LoVo (cell line): ENCODE measurements around the gene ZNF341.

Experiments
- DNase-seq: peaks from one replicate; pipeline ENCODE4 v3.0.0-alpha.2; 2016; ENCODE audit warnings: low spot score

ZNF341 gene

GRCh38 chr20:33702861-33703260 lies 28.9 kb upstream of the ZNF341 start:
- DNase-seq = no peak

DNA sequence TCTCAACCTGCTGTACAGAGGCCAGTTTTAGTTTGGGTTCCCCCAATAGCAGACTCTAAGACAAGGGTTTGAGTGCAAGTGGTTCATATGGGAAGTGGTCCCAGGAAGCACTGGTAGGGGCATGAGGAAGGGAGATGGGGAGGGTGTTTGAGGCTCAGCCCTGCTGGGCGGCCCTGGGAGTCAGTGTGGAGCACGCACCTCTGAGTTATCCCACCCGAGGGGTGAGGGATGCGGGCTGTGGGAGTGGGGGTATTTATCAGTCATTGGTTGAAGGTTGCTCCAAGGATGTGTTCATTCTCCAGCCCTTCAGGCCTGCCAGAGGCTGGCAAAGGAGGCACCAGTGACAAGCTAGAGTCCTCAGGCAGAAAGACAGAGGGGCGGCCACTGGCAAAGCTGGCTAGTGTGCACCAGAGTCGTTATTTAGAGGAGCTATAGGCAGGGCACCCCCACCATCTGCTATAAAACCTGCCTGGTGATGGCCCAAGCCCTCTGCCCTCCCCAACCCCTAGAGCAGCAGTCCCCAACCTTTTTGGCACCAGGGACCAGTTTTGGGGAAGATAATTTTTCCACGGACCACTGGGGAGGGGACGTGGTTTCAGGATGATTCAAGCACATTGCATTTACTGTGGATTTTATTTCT lies 28.2 kb upstream of the ZNF341 start:
- DNase-seq = no peak

DNA sequence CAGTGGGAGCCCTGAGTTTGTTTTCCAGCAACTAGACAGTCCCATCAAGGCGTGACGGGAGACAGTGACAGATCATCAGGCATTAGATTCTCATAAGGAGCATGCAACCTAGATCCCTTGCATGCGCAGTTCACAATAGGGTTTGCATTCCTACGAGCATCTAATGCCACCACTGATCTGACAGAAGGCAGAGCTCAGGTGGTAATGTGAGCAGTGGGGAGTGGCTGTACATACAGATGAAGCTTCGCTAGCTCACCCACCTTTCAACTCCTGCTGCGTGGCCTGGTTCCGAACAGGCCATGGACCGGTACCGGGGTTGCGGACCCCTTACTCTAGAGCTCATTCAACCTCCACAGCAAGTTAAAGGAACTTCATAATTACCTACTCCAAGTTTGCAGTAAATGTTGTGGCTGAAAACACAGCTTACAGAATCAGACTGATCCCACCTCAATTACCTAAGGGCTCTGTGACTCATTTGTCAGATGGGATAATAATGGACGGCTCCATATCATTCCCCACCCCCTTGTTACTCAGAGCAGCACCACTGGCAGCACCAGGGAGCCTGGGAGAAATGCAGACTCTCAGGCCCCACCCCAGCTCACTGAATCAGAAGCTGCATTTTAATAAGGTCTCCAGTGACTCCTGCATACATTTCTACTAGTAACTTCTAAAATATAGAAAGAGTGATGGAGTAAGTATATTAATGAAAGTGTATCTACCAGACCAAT lies 27.4 kb upstream of the ZNF341 start:
- DNase-seq = no peak

DNA sequence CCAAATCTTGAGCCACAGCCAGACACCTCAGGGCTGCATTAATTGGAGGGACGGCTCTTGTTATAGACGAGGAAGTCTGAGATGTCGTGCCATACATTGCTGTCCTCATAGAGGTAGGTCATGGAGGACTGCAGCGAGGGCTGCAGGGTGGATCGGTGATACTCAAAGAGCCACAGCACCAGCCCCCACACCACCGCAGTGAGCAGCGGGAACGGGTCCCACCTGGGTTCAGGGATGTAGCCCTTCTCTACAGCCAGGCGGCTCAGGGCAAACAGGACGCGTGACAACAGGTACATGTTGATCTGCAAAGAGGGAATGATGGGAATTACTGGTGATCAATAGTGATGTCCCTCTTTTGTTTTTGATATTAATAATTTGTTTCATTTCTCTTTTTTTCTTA lies 24.1 kb upstream of the ZNF341 start:
- no peak for DNase-seq

GRCh38 chr20:33709398-33709797 lies 22.4 kb upstream of the ZNF341 start:
- DNase-seq = no peak

DNA sequence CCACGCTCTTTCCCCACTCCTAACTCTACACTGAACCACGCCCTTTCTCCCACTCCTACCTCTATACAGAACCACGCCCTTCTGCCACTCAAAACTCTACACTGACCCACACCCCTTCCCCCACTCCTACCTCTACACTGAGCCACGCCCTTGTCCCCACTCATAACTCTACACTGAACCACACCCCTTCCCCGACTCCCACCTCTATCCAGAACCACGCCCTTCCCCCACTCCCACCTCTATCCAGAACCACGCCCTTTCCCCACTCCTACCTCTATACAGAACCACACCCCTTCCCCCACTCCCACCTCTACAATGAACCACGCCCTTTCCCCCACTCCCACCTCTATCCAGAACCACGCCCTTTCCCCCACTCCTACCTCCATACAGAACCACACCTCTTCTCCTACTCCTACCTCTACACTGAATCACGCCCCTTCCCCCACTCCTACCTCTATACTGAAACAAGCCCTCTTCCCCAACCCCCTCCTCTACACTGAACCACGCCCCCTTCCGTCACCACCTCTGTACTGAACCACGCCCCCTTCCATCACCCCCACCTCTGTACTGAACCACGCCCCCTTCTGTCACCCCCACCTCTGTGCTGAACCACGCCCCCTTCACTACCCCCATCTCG lies 21.8 kb upstream of the ZNF341 start:
- DNase-seq = no peak

DNA sequence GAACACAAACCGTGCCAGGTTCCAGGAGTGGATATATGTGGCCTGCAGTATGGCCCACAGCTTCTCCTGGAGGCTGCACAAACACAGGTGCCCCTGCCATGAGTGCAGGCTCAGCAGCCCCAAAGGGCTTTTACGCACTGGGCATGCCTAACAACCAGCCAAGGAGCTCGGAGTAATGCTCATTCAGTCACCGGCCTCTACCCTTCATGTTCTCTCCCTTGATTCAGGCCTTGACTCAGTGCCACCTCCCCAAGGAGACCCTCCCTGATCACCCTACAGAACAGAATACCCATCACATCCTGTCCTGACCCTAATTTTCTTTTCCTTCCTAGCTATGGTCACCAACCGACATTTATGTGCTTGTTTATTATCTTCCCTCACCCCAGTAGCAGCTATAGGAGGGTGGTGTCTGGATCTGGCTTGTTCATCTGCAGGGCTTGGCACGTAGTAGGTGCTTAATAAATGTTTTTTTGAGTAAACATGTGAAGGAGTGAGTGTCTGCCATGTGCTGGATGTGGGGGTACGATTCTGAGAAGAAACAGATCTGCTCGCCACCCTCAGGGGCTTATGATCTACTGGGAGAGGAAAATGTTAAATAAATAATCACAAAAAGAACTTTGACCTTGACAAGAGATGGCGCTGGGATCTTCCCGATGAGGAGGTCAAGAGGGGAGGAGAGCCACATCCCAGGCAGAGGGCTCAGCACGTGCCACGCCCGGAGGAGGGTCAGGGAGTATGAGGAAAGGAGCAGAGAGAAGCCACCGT lies 20.9 kb upstream of the ZNF341 start:
- no peak for DNase-seq

GRCh38 chr20:33711446-33711738 lies 20.4 kb upstream of the ZNF341 start:
- DNase-seq = no peak

GRCh38 chr20:33713865-33714367 lies 17.9 kb upstream of the ZNF341 start:
- no peak for DNase-seq

GRCh38 chr20:33716498-33716897 lies 15.3 kb upstream of the ZNF341 start:
- no peak for DNase-seq

DNA sequence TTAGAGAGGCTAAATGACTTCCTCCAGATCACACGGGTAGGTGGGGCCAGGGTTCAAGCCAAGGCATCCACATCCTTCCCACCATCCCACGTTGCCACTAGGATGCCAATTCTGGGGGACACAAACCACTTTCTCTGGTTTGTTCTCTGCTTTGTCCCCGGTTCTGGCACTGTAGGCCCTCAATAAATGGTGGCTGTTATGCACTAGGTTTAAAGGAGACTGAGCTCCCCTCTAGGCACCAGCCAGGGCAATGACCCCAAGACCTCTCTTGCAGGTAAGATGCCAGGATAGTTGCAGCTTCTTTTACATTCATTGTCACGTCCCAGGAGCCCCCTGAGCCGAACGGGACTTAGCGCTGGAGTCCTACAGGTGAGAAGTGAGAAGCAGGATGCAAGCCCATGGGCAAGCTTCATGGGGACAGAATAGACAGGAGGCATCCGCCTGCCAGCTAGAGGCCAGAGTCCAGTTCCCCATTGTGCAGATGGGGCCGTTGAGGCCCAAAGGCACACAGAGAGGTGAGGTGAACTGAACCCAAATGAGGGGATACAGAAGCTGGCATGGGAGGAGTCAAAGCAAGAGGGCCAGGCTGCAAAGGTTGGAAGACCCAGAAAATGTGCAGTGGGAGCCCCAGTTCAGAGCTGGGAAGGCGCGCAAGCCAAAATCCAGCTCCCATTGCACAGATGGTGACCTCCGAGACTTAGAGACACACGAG lies 12.4 kb upstream of the ZNF341 start:
- DNase-seq = no peak

DNA sequence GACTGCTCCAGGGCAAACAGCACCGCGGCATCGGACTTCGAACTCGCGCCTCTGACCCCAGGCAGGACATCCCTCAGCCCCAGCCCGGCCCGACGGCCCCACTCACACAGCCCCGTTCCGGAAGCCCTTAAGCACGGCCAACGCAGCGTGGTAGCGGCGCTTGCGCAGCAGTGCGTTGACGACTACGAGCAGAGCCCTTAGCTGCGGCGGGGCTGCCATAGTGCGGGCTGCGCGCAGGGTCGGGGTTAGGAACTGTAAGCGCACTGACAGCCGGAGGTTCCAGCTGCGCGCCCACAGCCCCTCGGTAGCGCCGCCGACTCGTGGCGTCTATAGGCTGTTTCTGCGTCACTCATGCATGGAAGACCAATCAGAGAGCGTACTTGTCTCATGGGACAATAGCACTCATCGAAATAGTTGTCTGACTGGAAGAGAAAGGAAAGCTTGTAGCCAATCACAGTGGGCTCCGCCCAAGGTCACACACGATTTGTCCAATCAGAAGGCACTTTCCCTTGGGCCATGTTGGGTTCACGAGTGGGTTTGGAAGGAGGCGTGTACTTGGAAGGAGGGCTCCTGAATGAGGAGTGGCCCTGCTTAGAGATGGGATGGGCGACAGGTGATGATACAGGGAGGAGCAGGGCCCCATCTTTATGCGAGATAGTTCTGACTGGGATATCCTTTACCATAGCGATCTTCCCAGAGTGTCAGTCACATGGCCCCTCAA lies 11.6 kb upstream of the ZNF341 start, which contains the start of gene PXMP4:
Gene PXMP4 (minus strand): TSS at position 322 of the 721 bp plus-strand sequence. CDS start 103 bp downstream, at position 219.
- no peak for DNase-seq

- no peak for DNase-seq
These were observed 10.2 kb upstream of the ZNF341 start for GRCh38 chr20:33721391-33722140.

DNA sequence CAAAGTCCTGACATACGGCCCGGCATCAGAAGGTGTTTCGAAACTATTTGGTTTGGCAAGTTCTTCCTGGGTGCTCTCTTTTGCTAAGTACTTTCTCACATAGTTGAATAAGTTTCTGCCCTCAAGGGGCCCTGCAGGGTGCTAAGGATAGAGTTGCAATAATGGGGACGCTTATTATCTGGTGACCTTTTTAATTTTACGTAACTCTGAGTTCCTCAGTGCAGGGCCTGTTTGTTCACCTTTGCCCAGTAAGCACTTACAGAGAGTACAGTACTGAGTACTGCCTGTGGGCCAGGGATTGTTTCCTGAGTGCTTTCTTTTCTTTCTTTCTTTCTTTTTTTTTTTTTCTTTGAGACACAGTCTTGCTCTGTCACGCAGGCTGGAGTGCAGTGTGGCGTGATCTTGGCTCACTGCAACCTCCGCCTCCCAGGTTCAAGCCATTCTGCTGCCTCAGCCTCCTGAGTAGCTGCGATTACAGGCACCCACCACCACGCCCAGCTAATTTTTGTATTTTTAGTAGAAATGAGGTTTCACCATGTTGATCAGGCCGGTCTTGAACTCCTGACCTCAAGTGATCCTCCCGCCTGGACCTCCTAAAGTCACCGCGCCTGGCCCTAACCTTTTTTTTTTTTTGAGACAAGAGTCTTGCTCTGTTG lies 7.2 kb upstream of the ZNF341 start:
- DNase-seq = no peak

DNA sequence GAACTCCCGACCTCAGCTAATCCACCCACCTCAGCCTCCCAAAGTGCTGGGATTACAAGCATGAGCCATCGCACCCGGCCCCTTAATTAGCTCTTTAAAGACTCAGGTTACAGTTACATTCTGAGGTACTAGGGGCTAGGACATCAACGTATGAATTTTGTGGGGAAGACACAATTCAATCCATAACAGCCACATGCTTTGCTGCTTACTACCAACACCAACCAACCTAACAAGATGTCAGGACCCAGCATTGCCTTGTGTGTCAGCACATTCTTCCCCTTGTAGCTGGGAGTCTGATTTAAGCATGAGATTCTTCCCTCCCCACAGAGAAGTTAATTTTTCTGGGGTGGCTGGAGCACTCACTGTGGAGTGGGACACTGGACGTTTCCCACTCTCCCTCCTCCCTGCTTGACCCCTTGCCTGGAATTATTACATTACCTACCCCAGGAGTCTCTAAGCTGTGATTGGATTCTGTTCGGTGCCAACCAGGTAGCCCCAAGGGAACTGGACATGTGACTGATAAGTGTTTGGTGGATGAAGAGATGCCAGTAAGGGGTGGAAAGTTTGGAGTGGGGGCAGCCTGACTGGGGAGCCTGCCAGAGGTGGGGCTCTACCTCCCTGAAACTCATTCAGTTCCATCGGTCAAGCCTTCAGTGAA lies 6.1 kb upstream of the ZNF341 start:
- no peak for DNase-seq

GRCh38 chr20:33727115-33727479 lies 4.7 kb upstream of the ZNF341 start:
- DNase-seq = no peak

DNA sequence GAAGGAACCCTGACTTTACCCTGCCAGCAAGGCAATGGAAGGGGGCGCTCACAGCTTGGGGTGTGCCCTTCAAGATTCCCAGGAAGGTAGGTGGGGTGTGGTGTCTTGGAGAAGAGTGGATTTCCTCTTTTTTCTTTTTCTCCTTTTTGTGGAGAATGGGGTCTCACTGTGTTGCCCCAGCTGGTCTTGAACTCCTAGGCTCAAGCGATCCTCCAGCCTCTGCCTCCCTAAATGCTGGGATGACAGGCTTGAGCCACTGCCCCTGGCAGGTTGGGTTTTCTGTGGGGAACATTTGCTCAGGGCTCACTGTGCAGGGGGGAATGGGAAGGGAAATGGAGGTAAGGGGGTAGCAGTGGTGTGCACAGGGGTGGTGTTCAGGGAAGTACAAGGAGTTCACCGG lies 4.0 kb upstream of the ZNF341 start:
- DNase-seq = no peak

GRCh38 chr20:33728463-33728862 lies 3.3 kb upstream of the ZNF341 start:
- DNase-seq = no peak

GRCh38 chr20:33729101-33729500 lies 2.7 kb upstream of the ZNF341 start:
- no peak for DNase-seq
